ENCODE data around the gene ABL1. TPM values are rescaled to one million over a fixed set of nuclear protein-coding genes. Genes with fewer than 3 reads are reported as not detected.

ABL1 gene
- total and polyA plus RNA-seq, 10 donors: 9.7 to 76.7 (median 42.2) TPM

GRCh38 chr9:130917168-130917960 lies 82.3 kb downstream of the ABL1 start:
- no peak overlapping the region for H3K27ac ChIP-seq
- H3K36me3 ChIP-seq: no peaks in the 10 kb centered on the region
- no peaks in the 10 kb centered on the region for H3K4me1 ChIP-seq
- H3K9me3 ChIP-seq: no peaks in the 10 kb centered on the region
- intact Hi-C loops (cut with DNase I; ENCODE audit: low total_unique reads): no loop called here
- 76 to 82% (median 78%) methylated on average over 27 to 34 of the region's 34 CpGs for WGBS, 5 donors
- H3K4me3 ChIP-seq: no peak overlapping the region
- TF ChIP-seq POLR2AphosphoS5 (IDR thresholded peaks at IDR 0.05) (no peak), CTCF (IDR thresholded peaks at IDR 0.05 in 8 of 11, conservative IDR thresholded peaks at IDR 0.05 in 3 of 11) (no peak), POLR2A (IDR thresholded peaks at IDR 0.05) (no peak)
- no peak for DNase-seq
- H3K27me3 ChIP-seq (replicated peaks in 1 of 7): peaks cover 0 to 81% (median 9%) of the 10 kb centered on the region in 7 donors

- 70 to 75% (median 72%) methylated on average over 9 of the region's 9 CpGs for WGBS, 5 donors
- no peak for DNase-seq
- Histone ChIP-seq H3K27ac (no peak overlapping the region), H3K27me3 (replicated peaks in 1 of 7) (peaks cover 0 to 84% (median 9%) of the 10 kb centered on the region in 7 donors), H3K9me3 (no peaks in the 10 kb centered on the region), H3K4me1 (no peaks in the 10 kb centered on the region), H3K36me3 (no peaks in the 10 kb centered on the region), H3K4me3 (no peak overlapping the region)
- TF ChIP-seq POLR2AphosphoS5 (IDR thresholded peaks at IDR 0.05) (no peak), POLR2A (IDR thresholded peaks at IDR 0.05) (no peak), CTCF (IDR thresholded peaks at IDR 0.05 in 8 of 11, conservative IDR thresholded peaks at IDR 0.05 in 3 of 11) (no peak)
- intact Hi-C loops (cut with DNase I; ENCODE audit: low total_unique reads): no loop called here
Measured at GRCh38 chr9:130918101-130918825, 83.2 kb downstream of the ABL1 start.

- Histone ChIP-seq H3K27ac (no peak overlapping the region), H3K36me3 (no peaks in the 10 kb centered on the region), H3K4me1 (no peaks in the 10 kb centered on the region), H3K27me3 (replicated peaks in 1 of 7) (peaks cover 0 to 87% (median 17%) of the 10 kb centered on the region in 7 donors), H3K9me3 (no peaks in the 10 kb centered on the region), H3K4me3 (no peak overlapping the region)
- intact Hi-C loops (cut with DNase I; ENCODE audit: low total_unique reads): no loop called here
- WGBS, 5 donors: 80 to 87% (median 86%) methylated on average over 31 to 33 of the region's 33 CpGs
- DNase-seq: no peak
- no peak for TF ChIP-seq CTCF (IDR thresholded peaks at IDR 0.05 in 8 of 11, conservative IDR thresholded peaks at IDR 0.05 in 3 of 11)
- no peak for TF ChIP-seq POLR2A (IDR thresholded peaks at IDR 0.05)
- TF ChIP-seq POLR2AphosphoS5 (IDR thresholded peaks at IDR 0.05): no peak
Measured at GRCh38 chr9:130918826-130919558, 83.9 kb downstream of the ABL1 start.
